DOHH2 (cell line): ENCODE data around the gene ABTB1.
"Not testable (repeated sequence)": the region's sequence is repeated elsewhere in the genome, so short reads cannot be mapped to it uniquely, and the experiment has no call there.

Experiments
- H3F3A ChIP-seq: fragments of 200-600 bp; sonication (generic), shearing (Covaris generic); 2 replicates; pipeline ENCODE4 v1.6.0; 2016; ENCODE audit warnings: antibody characterized with exemption, mild to moderate bottlenecking; ENCODE audit not compliant: control insufficient read depth, insufficient read depth
- H3K27ac ChIP-seq: fragments of 200-600 bp; sonication (generic); 2 replicates; pipeline ENCODE4 v1.5.1; 2014; ENCODE audit warnings: low read depth, mild to moderate bottlenecking, low read length, moderate library complexity
- H3K27me3 ChIP-seq: fragments of 200-600 bp; sonication (generic); 2 replicates; pipeline ENCODE4 v1.6.1; 2014; ENCODE audit warnings: mild to moderate bottlenecking, low read length, mixed read lengths; ENCODE audit not compliant: control insufficient read depth
- H3K36me3 ChIP-seq: fragments of 200-600 bp; sonication (generic); 2 replicates; pipeline ENCODE4 v1.6.1; 2014; ENCODE audit warnings: mild to moderate bottlenecking, low read length, moderate library complexity, mixed read lengths; ENCODE audit not compliant: control insufficient read depth
- H3K4me1 ChIP-seq: fragments of 200-600 bp; sonication (generic); 2 replicates; pipeline ENCODE4 v1.6.1; 2014; ENCODE audit warnings: mild to moderate bottlenecking, low read length, mixed read lengths; ENCODE audit not compliant: control insufficient read depth
- H3K4me2 ChIP-seq: fragments of 200-600 bp; sonication (generic); 2 replicates; pipeline ENCODE4 v1.6.0; 2014; ENCODE audit warnings: mild to moderate bottlenecking, low read length, moderate library complexity
- H3K4me3 ChIP-seq: fragments of 200-600 bp; sonication (generic); 2 replicates; pipeline ENCODE4 v1.5.1; 2014; ENCODE audit warnings: mild to moderate bottlenecking, low read length, mixed read lengths
- H3K79me2 ChIP-seq: fragments of 200-600 bp; sonication (generic); 2 replicates; pipeline ENCODE4 v1.6.1; 2014; ENCODE audit warnings: mild to moderate bottlenecking, low read length, mixed read lengths; ENCODE audit not compliant: control insufficient read depth
- H3K9me2 ChIP-seq: fragments of 200-600 bp; sonication (generic); replicated peaks from 2 replicates; pipeline ENCODE4 v1.6.1; 2014; ENCODE audit warnings: mild to moderate bottlenecking, low read length, mixed read lengths; ENCODE audit not compliant: control insufficient read depth
- H3K9me3 ChIP-seq: fragments of 200-600 bp; sonication (generic); 2 replicates; pipeline ENCODE4 v1.6.1; 2014; ENCODE audit warnings: antibody characterized with exemption, low read length, mixed read lengths; ENCODE audit not compliant: control insufficient read depth, insufficient read depth
- H4K20me1 ChIP-seq: fragments of 200-600 bp; sonication (generic); 2 replicates; pipeline ENCODE4 v1.6.0; 2014; ENCODE audit warnings: low read depth, mild to moderate bottlenecking, antibody characterized with exemption, low read length, moderate library complexity; ENCODE audit not compliant: control insufficient read depth, insufficient read depth
- EZH2phosphoT487 ChIP-seq: fragments of 200-600 bp; sonication (generic); IDR thresholded peaks from 2 replicates; pipeline ENCODE4 v1.6.1; 2017; ENCODE audit warnings: borderline replicate concordance, mild to moderate bottlenecking, antibody characterized with exemption, low read length, moderate library complexity, mixed read lengths
- TF ChIP-seq, protein P1 (sequence below): fragments of 200-600 bp; sonication (generic); IDR thresholded peaks from one replicate; pipeline ENCODE4 v1.5.1; 2014; ENCODE audit warnings: antibody characterized with exemption, mild to moderate bottlenecking, low read depth, low read length; ENCODE audit not compliant: poor library complexity, severe bottlenecking

ABTB1 gene

DNA sequence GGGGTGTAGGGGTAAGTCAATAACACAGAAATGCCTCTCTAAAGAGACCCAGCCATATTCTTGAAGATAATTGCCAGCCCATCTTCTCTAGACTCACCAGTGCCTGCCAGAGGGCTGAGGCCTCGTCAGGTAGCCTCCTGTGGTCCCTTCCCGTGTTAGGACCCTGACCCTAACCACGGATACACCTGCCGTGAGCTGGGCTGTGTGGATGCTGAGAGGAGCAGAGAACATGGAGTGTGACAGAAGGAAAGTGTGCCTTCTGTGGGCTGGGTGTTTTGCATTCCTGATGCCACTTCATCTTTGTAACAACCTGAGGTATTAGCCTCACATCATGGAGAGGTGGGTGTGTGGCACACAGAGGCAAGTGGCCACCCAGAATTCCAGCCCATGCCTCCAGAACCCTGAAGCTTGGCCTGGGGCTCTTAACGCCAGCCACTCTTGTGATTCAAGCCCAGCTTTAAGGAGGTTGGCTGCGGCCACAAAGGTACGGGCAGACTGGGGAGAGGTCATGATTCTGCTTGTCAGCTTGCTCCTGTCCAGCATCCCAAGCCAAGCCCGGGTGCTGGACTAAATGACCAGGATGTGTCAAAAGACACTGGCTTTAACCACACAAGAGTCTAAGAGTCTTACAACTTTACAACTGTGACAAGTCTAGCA lies 21.1 kb upstream of the ABTB1 start:
- no peaks in the 10 kb centered on the region for H3F3A ChIP-seq
- peaks cover 33% of the 10 kb centered on the region for H3K27me3 ChIP-seq
- H3K9me2 ChIP-seq = no peaks in the 10 kb centered on the region
- H3K79me2 ChIP-seq = no peaks in the 10 kb centered on the region
- no peaks in the 10 kb centered on the region for H3K9me3 ChIP-seq
- H3K4me1 ChIP-seq = no peaks in the 10 kb centered on the region
- TF ChIP-seq, protein P1, sequence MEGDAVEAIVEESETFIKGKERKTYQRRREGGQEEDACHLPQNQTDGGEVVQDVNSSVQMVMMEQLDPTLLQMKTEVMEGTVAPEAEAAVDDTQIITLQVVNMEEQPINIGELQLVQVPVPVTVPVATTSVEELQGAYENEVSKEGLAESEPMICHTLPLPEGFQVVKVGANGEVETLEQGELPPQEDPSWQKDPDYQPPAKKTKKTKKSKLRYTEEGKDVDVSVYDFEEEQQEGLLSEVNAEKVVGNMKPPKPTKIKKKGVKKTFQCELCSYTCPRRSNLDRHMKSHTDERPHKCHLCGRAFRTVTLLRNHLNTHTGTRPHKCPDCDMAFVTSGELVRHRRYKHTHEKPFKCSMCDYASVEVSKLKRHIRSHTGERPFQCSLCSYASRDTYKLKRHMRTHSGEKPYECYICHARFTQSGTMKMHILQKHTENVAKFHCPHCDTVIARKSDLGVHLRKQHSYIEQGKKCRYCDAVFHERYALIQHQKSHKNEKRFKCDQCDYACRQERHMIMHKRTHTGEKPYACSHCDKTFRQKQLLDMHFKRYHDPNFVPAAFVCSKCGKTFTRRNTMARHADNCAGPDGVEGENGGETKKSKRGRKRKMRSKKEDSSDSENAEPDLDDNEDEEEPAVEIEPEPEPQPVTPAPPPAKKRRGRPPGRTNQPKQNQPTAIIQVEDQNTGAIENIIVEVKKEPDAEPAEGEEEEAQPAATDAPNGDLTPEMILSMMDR = no peak
- no peak for TF ChIP-seq EZH2phosphoT487
- no peak overlapping the region for H3K27ac ChIP-seq
- no peaks in the 10 kb centered on the region for H4K20me1 ChIP-seq
- H3K4me2 ChIP-seq = no peak overlapping the region
- no peak overlapping the region for H3K4me3 ChIP-seq
- no peaks in the 10 kb centered on the region for H3K36me3 ChIP-seq

DNA sequence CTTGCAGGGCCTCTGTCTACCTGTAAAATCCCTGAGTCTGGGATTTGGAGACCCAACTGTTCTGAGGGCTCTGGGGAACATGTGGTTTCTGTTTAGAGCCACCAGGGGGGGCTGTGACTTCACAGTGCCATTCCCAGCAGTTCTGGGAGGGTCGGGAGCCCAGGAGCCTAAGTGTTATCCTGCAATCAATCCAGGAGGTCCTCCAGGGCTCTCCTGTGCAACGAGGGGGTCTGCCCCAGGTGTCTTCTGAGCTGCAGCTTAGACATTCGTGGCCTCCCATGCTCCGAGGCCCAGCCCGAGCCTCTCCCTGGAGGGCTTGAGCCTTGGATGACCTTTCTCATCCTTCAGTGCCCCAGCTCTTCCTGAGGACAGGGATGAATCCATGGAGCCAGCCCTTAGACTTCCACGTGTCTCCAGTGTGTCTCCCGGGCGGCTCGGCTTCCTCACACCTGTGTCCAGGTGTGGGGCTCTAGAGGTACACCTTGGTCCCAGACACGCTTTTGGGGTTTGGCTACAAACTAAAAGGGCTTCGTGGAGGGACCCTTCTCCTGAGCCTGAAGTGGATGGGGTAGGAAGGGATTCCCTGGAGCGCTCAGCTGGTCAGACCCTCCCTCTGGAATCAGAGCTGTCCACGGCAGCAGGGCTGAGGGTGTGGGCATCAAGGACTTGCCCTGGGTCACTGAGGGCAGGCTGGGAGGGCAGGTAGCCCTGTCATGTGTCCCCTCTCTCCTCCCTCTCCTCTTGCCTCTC lies 20.3 kb upstream of the ABTB1 start:
- Histone ChIP-seq H3K9me2 (no peaks in the 10 kb centered on the region), H4K20me1 (no peaks in the 10 kb centered on the region), H3F3A (no peaks in the 10 kb centered on the region), H3K36me3 (no peaks in the 10 kb centered on the region), H3K27me3 (peaks cover 37% of the 10 kb centered on the region), H3K9me3 (no peaks in the 10 kb centered on the region), H3K27ac (no peak overlapping the region), H3K4me2 (no peak overlapping the region), H3K79me2 (no peaks in the 10 kb centered on the region), H3K4me1 (no peaks in the 10 kb centered on the region), H3K4me3 (no peak overlapping the region)
- TF ChIP-seq EZH2phosphoT487 = no peak
- TF ChIP-seq, protein P1 = peak; percentile 83

DNA sequence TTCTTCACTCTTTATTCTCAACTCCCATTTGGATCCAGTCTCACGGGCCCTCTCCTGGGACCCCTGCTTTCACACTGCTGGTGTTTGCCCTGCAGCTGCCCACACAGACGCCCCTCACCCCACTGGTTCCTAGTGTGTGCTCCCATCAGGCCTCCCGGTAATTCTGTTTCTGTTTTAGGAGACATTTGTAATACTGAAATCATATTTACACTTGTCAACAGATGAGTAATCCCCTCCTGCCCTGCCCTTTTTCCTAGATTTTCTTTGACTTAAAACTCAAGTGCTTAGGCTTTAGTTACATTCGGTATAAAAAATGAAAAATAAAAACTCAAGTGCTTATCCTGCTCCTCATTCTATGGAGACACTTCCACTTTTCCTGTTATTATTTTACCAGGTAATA lies 18.4 kb upstream of the ABTB1 start:
- H3K4me2 ChIP-seq = no peak overlapping the region

DNA sequence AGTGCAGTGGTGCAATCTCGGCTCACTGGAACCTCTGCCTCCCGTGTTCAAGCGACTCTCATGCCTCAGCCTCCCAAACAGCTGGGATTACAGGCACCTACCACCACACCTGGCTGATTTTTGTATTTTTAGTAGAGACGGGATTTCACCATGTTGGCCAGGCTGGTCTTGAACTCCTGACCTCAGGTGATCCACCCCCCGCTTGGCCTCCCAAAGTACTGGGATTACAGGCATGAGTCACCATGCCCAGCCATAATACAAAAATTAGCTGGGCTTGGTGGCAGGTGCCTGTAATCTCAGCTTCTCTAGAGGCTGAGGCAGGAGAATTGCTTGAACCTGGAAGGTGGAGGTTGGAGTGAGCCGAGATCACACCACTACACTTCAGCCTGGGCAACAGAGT lies 17.8 kb upstream of the ABTB1 start:
- H3F3A ChIP-seq, H3K4me3 ChIP-seq, H3K9me3 ChIP-seq, H4K20me1 ChIP-seq, H3K4me2 ChIP-seq, H3K79me2 ChIP-seq, H3K36me3 ChIP-seq, H3K4me1 ChIP-seq, H3K27ac ChIP-seq, H3K9me2 ChIP-seq: not testable (repeated sequence)
- H3K27me3 ChIP-seq = peaks cover 40% of the 10 kb centered on the region

More for the DNA sequence above, 18.4 kb upstream of the ABTB1 start:
- no peak for TF ChIP-seq EZH2phosphoT487
- TF ChIP-seq, protein P1 = no peak
- Histone ChIP-seq H3K79me2 (no peaks in the 10 kb centered on the region), H3K27ac (no peak overlapping the region), H3K9me3 (no peaks in the 10 kb centered on the region), H3K27me3 (peaks cover 37% of the 10 kb centered on the region), H3K4me3 (no peak overlapping the region), H3K36me3 (no peaks in the 10 kb centered on the region), H3F3A (no peaks in the 10 kb centered on the region), H3K4me1 (no peaks in the 10 kb centered on the region), H3K9me2 (no peaks in the 10 kb centered on the region), H4K20me1 (no peaks in the 10 kb centered on the region)
